HepG2 (cell line): Measurements from ENCODE around the gene NR2C1. TPM values are rescaled to one million over a fixed set of nuclear protein-coding genes. Genes with fewer than 3 reads are reported as not detected.

Experiments used
- ATF3 ChIP-seq: sonication (generic); formaldehyde crosslinking; IDR thresholded peaks from 2 replicates; pipeline ENCODE4 v1.4.0; 2020; ENCODE audit warnings: missing genetic modification reagents
- ATF7 ChIP-seq, 2 experiments: fragments of 450-650 bp in 1 of 2; sonication (generic) in 1 of 2; formaldehyde crosslinking in 1 of 2; IDR thresholded peaks; 2 replicates each; pipeline versions ENCODE4 v1.4.0 to v1.6.1; 2016 to 2020; ENCODE audit warnings: antibody characterized with exemption in 1 of 2, mild to moderate bottlenecking in 1 of 2, missing genetic modification reagents in 1 of 2
- BCL3 ChIP-seq: sonication (generic); formaldehyde crosslinking; IDR thresholded peaks from 2 replicates; pipeline ENCODE4 v1.5.1; 2020; ENCODE audit warnings: mild to moderate bottlenecking, missing genetic modification reagents, moderate library complexity
- CBX1 ChIP-seq: IDR thresholded peaks from one replicate; pipeline ENCODE4 v1.6.1; 2016; ENCODE audit warnings: antibody characterized with exemption, low read depth
- KIAA2018 ChIP-seq: sonication (generic); formaldehyde crosslinking; IDR thresholded peaks from 2 replicates; pipeline ENCODE4 v1.5.0; 2020; ENCODE audit warnings: mild to moderate bottlenecking, missing genetic modification reagents, borderline replicate concordance
- NFIC ChIP-seq: IDR thresholded peaks from 2 replicates; pipeline ENCODE4 v1.6.1; 2012; ENCODE audit warnings: mild to moderate bottlenecking, low read length, inconsistent platforms
- NR2F6 ChIP-seq, 2 experiments: IDR thresholded peaks; 2 replicates each; pipeline ENCODE4 v1.6.1; 2016; ENCODE audit warnings: antibody characterized with exemption in 1 of 2, mild to moderate bottlenecking in 1 of 2
- PHF8 ChIP-seq: sonication (generic); formaldehyde crosslinking; IDR thresholded peaks from 2 replicates; pipeline ENCODE4 v1.5.0; 2020; ENCODE audit warnings: missing genetic modification reagents
- SMAD3 ChIP-seq: sonication (generic); formaldehyde crosslinking; IDR thresholded peaks from 2 replicates; pipeline ENCODE4 v1.4.0; 2020; ENCODE audit warnings: missing genetic modification reagents
- TEAD3 ChIP-seq: optimal IDR thresholded peaks from 2 replicates; pipeline ENCODE3; 2016; ENCODE audit warnings: borderline replicate concordance
- TFDP2 ChIP-seq: sonication (generic); formaldehyde crosslinking; IDR thresholded peaks from 2 replicates; pipeline ENCODE4 v1.4.0; 2020; ENCODE audit warnings: missing genetic modification reagents
- WIZ ChIP-seq: sonication (generic); formaldehyde crosslinking; IDR thresholded peaks from 2 replicates; pipeline ENCODE4 v1.5.1; 2020; ENCODE audit warnings: mild to moderate bottlenecking, missing genetic modification reagents
- ZBTB10 ChIP-seq: sonication (generic); formaldehyde crosslinking; IDR thresholded peaks from 2 replicates; pipeline ENCODE4 v1.4.0; 2020; ENCODE audit warnings: missing genetic modification reagents, borderline replicate concordance
- ZEB1 ChIP-seq: IDR thresholded peaks from 2 replicates; pipeline ENCODE4 v1.6.1; 2012; ENCODE audit warnings: mild to moderate bottlenecking, low read depth, inconsistent platforms; ENCODE audit not compliant: insufficient replicate concordance
- ZNF24 ChIP-seq: fragments of 450-650 bp; IDR thresholded peaks from 2 replicates; pipeline ENCODE4 v1.6.1; 2017; ENCODE audit warnings: antibody characterized with exemption, mild to moderate bottlenecking
- polyA plus RNA-seq, 8 experiments: library from polyadenylated mRNA; depleted of rRNA in 3 of 8; stranded (reverse) in 7 of 8; unstranded in 1 of 8; fragments of >200 nt; fragmentation: Illumina TruSeq in 4 of 8; extraction: Trizol in 4 of 8; gene quantifications; 2 replicates each; pipeline versions ENCODE4 v1.2.1 to v1.2.3, GENCODE V29; 2011 to 2016; ENCODE audit warnings: low read depth in 4 of 8, missing spikeins in 1 of 8, mixed read lengths in 1 of 8; ENCODE audit not compliant: insufficient read depth in 1 of 8
- total RNA-seq, 5 experiments: library from RNA; depleted of rRNA; stranded (reverse); fragments of >200 nt; fragmentation: Illumina TruSeq; extraction: Trizol; gene quantifications; 2 replicates each; pipeline ENCODE4 v1.2.3, GENCODE V29; 2016; ENCODE audit warnings: low read depth in 1 of 5

NR2C1 gene
- total and polyA plus RNA-seq, 2 of the 13 experiments (the other 11 are each of a cell fraction or from before 2014, with no cell fraction given), result 38.0 to 70.8 TPM

- no peak for TF ChIP-seq ZBTB10 (CRISPR knock-in tag)
- TF ChIP-seq NFIC, result no peak
- no peak for TF ChIP-seq NR2F6 (IDR thresholded peaks at IDR 0.05)
- TF ChIP-seq NR2F6 (CRISPR knock-in tag; IDR thresholded peaks at IDR 0.05), result no peak
- TF ChIP-seq TFDP2 (CRISPR knock-in tag), result peak; percentile 54; the same call in 1 of the 2 replicates
- TF ChIP-seq BCL3 (CRISPR knock-in tag), result no peak
- no peak for TF ChIP-seq ATF7 (IDR thresholded peaks at IDR 0.05)
- no peak for TF ChIP-seq ATF7 (CRISPR knock-in tag; IDR thresholded peaks at IDR 0.05)
- no peak for TF ChIP-seq KIAA2018 (CRISPR knock-in tag)
- TF ChIP-seq CBX1, result no peak
- no peak for TF ChIP-seq WIZ
- no peak for TF ChIP-seq PHF8
- TF ChIP-seq TEAD3 (CRISPR knock-in tag), result peak; percentile 65
- peak; percentile 55; the same call in 1 of the 2 replicates for TF ChIP-seq SMAD3 (CRISPR knock-in tag)
- TF ChIP-seq ATF3, result no peak; the same call in 1 of the 2 replicates
- TF ChIP-seq ZNF24, result no peak
- TF ChIP-seq ZEB1, result peak; percentile 48
These were observed 491 bp upstream of the NR2C1 start (continued) for GRCh38 chr12:95073698-95074520.
